Osteocyte (in vitro differentiated cells): ENCODE results near the gene NMUR2. TPM values are rescaled to one million over a fixed set of nuclear protein-coding genes. Genes with fewer than 3 reads are reported as not detected.

Source experiments
- DNase-seq: peaks from one replicate; pipeline ENCODE4 v3.0.0; 2021; ENCODE audit warnings: mixed read lengths; ENCODE audit not compliant: unreplicated experiment; ENCODE audit errors: extremely low spot score
- H3K27ac Mint-ChIP-seq: one replicate; pipeline ENCODE4 v1.8.0; 2021; ENCODE audit warnings: mild to moderate bottlenecking, mixed read lengths; ENCODE audit not compliant: unreplicated experiment
- H3K27me3 Mint-ChIP-seq: one replicate; pipeline ENCODE4 v1.8.0; 2021; ENCODE audit warnings: mixed read lengths; ENCODE audit not compliant: unreplicated experiment
- H3K36me3 Mint-ChIP-seq: one replicate; pipeline ENCODE4 v1.8.0; 2021; ENCODE audit warnings: mixed read lengths; ENCODE audit not compliant: unreplicated experiment
- H3K4me1 Mint-ChIP-seq: one replicate; pipeline ENCODE4 v1.8.0; 2021; ENCODE audit warnings: mixed read lengths; ENCODE audit not compliant: unreplicated experiment
- H3K4me3 Mint-ChIP-seq: one replicate; pipeline ENCODE4 v1.8.0; 2021; ENCODE audit warnings: mild to moderate bottlenecking, moderate library complexity, mixed read lengths; ENCODE audit not compliant: unreplicated experiment
- H3K9me3 Mint-ChIP-seq: one replicate; pipeline ENCODE4 v1.8.0; 2021; ENCODE audit warnings: mixed read lengths; ENCODE audit not compliant: unreplicated experiment
- CTCF ChIP-seq: fragments of 200-600 bp; sonication (generic); IDR thresholded peaks from 2 replicates; pipeline ENCODE4 v1.5.0; 2021; ENCODE audit warnings: antibody characterized with exemption, mild to moderate bottlenecking, moderate library complexity
- total RNA-seq: library from RNA; stranded (reverse); gene quantifications from 2 replicates; pipeline ENCODE4 v1.2.1, GENCODE V29; 2021

The NMUR2 gene
- total RNA-seq, 1 donor from 2014 or later = not detected

- Mint-ChIP-seq H3K27ac (no peak overlapping the region), H3K4me1 (no peaks in the 10 kb centered on the region), H3K36me3 (no peaks in the 10 kb centered on the region), H3K9me3 (no peaks in the 10 kb centered on the region), H3K4me3 (no peak overlapping the region), H3K27me3 (no peaks in the 10 kb centered on the region)
- no peak for TF ChIP-seq CTCF
- no peak for DNase-seq
These were observed 28.2 kb downstream of the NMUR2 start for GRCh38 chr5:152376886-152377285.

GRCh38 chr5:152374711-152375275 lies 30.3 kb downstream of the NMUR2 start:
- no peaks in the 10 kb centered on the region for H3K36me3 Mint-ChIP-seq

GRCh38 chr5:152372875-152373274 lies 32.2 kb downstream of the NMUR2 start:
- Mint-ChIP-seq H3K9me3 (no peaks in the 10 kb centered on the region), H3K4me3 (no peak overlapping the region), H3K36me3 (no peaks in the 10 kb centered on the region), H3K4me1 (no peaks in the 10 kb centered on the region), H3K27ac (no peak overlapping the region), H3K27me3 (no peaks in the 10 kb centered on the region)
- TF ChIP-seq CTCF = no peak
- DNase-seq = no peak

More at GRCh38 chr5:152374711-152375275, 30.3 kb downstream of the NMUR2 start:
- Mint-ChIP-seq H3K4me1 (no peaks in the 10 kb centered on the region), H3K27me3 (no peaks in the 10 kb centered on the region), H3K27ac (no peak overlapping the region), H3K9me3 (no peaks in the 10 kb centered on the region), H3K4me3 (no peak overlapping the region)
- DNase-seq = no peak
- TF ChIP-seq CTCF = no peak

GRCh38 chr5:152369298-152369697 lies 35.8 kb downstream of the NMUR2 start:
- no peak for DNase-seq
- Mint-ChIP-seq H3K27ac (no peak overlapping the region), H3K27me3 (no peaks in the 10 kb centered on the region), H3K4me1 (no peaks in the 10 kb centered on the region), H3K36me3 (no peaks in the 10 kb centered on the region), H3K4me3 (no peak overlapping the region), H3K9me3 (no peaks in the 10 kb centered on the region)
- no peak for TF ChIP-seq CTCF

GRCh38 chr5:152367554-152367953 lies 37.5 kb downstream of the NMUR2 start:
- Mint-ChIP-seq H3K27ac (no peak overlapping the region), H3K36me3 (no peaks in the 10 kb centered on the region), H3K4me1 (no peaks in the 10 kb centered on the region), H3K27me3 (no peaks in the 10 kb centered on the region), H3K9me3 (no peaks in the 10 kb centered on the region), H3K4me3 (no peak overlapping the region)
- no peak for TF ChIP-seq CTCF
- DNase-seq = no peak
